CD14-positive monocyte (primary cell): ENCODE measurements around the gene HIPK1. TPM values are rescaled to one million over a fixed set of nuclear protein-coding genes. Genes with fewer than 3 reads are reported as not detected.

Source experiments
- DNase-seq, 3 donors: peaks; one replicate each; pipeline ENCODE4 v3.0.0-alpha.2; 2011 to 2022
- H2AFZ ChIP-seq: 2 replicates; pipeline ENCODE4 v1.6.0; 2012; ENCODE audit warnings: mild to moderate bottlenecking, low read depth, low read length, inconsistent platforms; ENCODE audit not compliant: insufficient read depth, poor library complexity, severe bottlenecking
- H3K27ac ChIP-seq, 2 donors: 1 replicate in 1 of 2; 2 replicates in 1 of 2; pipeline ENCODE4 v1.5.1; 2012 to 2013; ENCODE audit warnings: low read length in 2 of 2, control low read depth in 1 of 2, inconsistent platforms in 1 of 2, low read depth in 1 of 2, mild to moderate bottlenecking in 1 of 2
- H3K27me3 ChIP-seq, 2 donors: one replicate each; pipeline versions ENCODE4 v1.6.0 to v1.6.1; 2011 to 2013; ENCODE audit warnings: low read length in 2 of 2; ENCODE audit not compliant: control insufficient read depth in 2 of 2, insufficient read depth in 2 of 2
- H3K36me3 ChIP-seq, 2 donors: replicated peaks in 1 of 2; 1 replicate in 1 of 2; 2 replicates in 1 of 2; pipeline versions ENCODE4 v1.5.1 to v1.6.1; 2012 to 2013; ENCODE audit warnings: low read length in 2 of 2, control low read depth in 1 of 2, inconsistent platforms in 1 of 2, mild to moderate bottlenecking in 1 of 2; ENCODE audit not compliant: insufficient read depth in 2 of 2, control insufficient read depth in 1 of 2
- H3K4me1 ChIP-seq, 2 donors: 1 replicate in 1 of 2; 2 replicates in 1 of 2; pipeline versions ENCODE4 v1.5.1 to v1.6.1; 2012 to 2013; ENCODE audit warnings: low read length in 2 of 2, control low read depth in 1 of 2, inconsistent platforms in 1 of 2, mild to moderate bottlenecking in 1 of 2, moderate library complexity in 1 of 2; ENCODE audit not compliant: insufficient read depth in 2 of 2, control insufficient read depth in 1 of 2
- H3K4me2 ChIP-seq: replicated peaks from 2 replicates; pipeline ENCODE3; 2012; ENCODE audit warnings: low read length, moderate library complexity, mild to moderate bottlenecking; ENCODE audit not compliant: poor library complexity, severe bottlenecking; ENCODE audit errors: extremely low read depth
- H3K4me3 ChIP-seq, 3 experiments: fragments of 200-600 bp in 1 of 3; sonication (generic) in 1 of 3; replicated peaks in 1 of 3; 1 replicate in 2 of 3; 2 replicates in 1 of 3; pipeline ENCODE4 v1.5.1; 2011 to 2013; ENCODE audit warnings: low read length in 3 of 3, mild to moderate bottlenecking in 3 of 3, control low read depth in 2 of 3, low read depth in 2 of 3, inconsistent platforms in 1 of 3, moderate library complexity in 1 of 3
- H3K79me2 ChIP-seq: 2 replicates; pipeline ENCODE4 v1.6.0; 2012; ENCODE audit warnings: mild to moderate bottlenecking, control low read depth, inconsistent platforms, low read length, moderate library complexity; ENCODE audit not compliant: insufficient read depth
- H3K9ac ChIP-seq: 2 replicates; pipeline ENCODE4 v1.6.0; 2017; ENCODE audit warnings: low read length, mild to moderate bottlenecking; ENCODE audit not compliant: insufficient read depth, poor library complexity, severe bottlenecking
- H3K9me3 ChIP-seq, 2 donors: replicated peaks in 1 of 2; 1 replicate in 1 of 2; 2 replicates in 1 of 2; pipeline versions ENCODE4 v1.5.1 to v1.6.1; 2012 to 2013; ENCODE audit warnings: low read length in 2 of 2, control low read depth in 1 of 2; ENCODE audit not compliant: control insufficient read depth in 1 of 2, insufficient read depth in 1 of 2
- H4K20me1 ChIP-seq: 2 replicates; pipeline ENCODE4 v1.6.0; 2012; ENCODE audit warnings: mild to moderate bottlenecking, low read length, control low read depth, moderate library complexity; ENCODE audit not compliant: insufficient read depth
- H3K27ac Mint-ChIP-seq, 7 donors: one replicate each; pipeline ENCODE4 v1.8.0; 2020; ENCODE audit warnings: mild to moderate bottlenecking in 7 of 7, mixed read lengths in 7 of 7, moderate library complexity in 6 of 7, inconsistent platforms in 2 of 7
- H3K27me3 Mint-ChIP-seq, 3 donors: one replicate each; pipeline ENCODE4 v1.8.0; 2021 to 2022; ENCODE audit warnings: low read depth in 3 of 3, mild to moderate bottlenecking in 3 of 3, mixed read lengths in 3 of 3, moderate library complexity in 3 of 3, inconsistent platforms in 1 of 3
- H3K36me3 Mint-ChIP-seq, 2 donors: one replicate each; pipeline ENCODE4 v1.8.0; 2020; ENCODE audit warnings: mixed read lengths in 2 of 2, inconsistent platforms in 1 of 2, mild to moderate bottlenecking in 1 of 2
- H3K4me1 Mint-ChIP-seq: one replicate; pipeline ENCODE4 v1.8.0; 2020; ENCODE audit warnings: mild to moderate bottlenecking, mixed read lengths
- H3K4me3 Mint-ChIP-seq, 2 donors: one replicate each; pipeline ENCODE4 v1.8.0; 2020; ENCODE audit warnings: mild to moderate bottlenecking in 2 of 2, mixed read lengths in 2 of 2, moderate library complexity in 1 of 2
- H3K9me3 Mint-ChIP-seq, 7 donors: one replicate each; pipeline ENCODE4 v1.8.0; 2020 to 2022; ENCODE audit warnings: mixed read lengths in 7 of 7, mild to moderate bottlenecking in 6 of 7, moderate library complexity in 6 of 7, inconsistent platforms in 2 of 7
- CTCF ChIP-seq: fragments of 200-600 bp; IDR thresholded peaks from one replicate; pipeline ENCODE4 v1.8.0; 2022; ENCODE audit warnings: antibody characterized with exemption, mild to moderate bottlenecking
- WGBS: methylation state at CpG from one replicate; pipeline ENCODE4 v1.1.5; 2013; ENCODE audit warnings: missing lambda C conversion rate; ENCODE audit not compliant: insufficient coverage; 5-methylcytosine and 5-hydroxymethylcytosine counted together
- intact Hi-C, 2 donors: fragments of 100-400 bp; cut with micrococcal nuclease; formaldehyde crosslinking; loops; one replicate each; pipeline versions ENCODE4 v1.15.0 to v1.15.1; 2023
- polyA plus RNA-seq, 3 donors: library from polyadenylated mRNA; depleted of rRNA in 1 of 3; unstranded in 2 of 3; stranded (reverse) in 1 of 3; fragments of 300-500 nt in 2 of 3; fragments of >200 nt in 1 of 3; fragmentation: Illumina TruSeq in 2 of 3; gene quantifications; 1 replicate in 2 of 3; 2 replicates in 1 of 3; pipeline ENCODE4 v1.2.3, GENCODE V29; 2012 to 2021

Gene HIPK1
- polyA plus RNA-seq, 3 donors: 10.1 to 57.2 (median 14.8) TPM

GRCh38 chr1:113881661-113882060 lies 47.5 kb upstream of the HIPK1 start:
- Histone ChIP-seq H3K27me3 (no peaks in the 10 kb centered on the region), H3K27ac (no peak overlapping the region), H3K9ac (no peak overlapping the region), H2AFZ (no peak overlapping the region), H3K4me1 (peaks cover 7 to 29% of the 10 kb centered on the region in 2 donors), H4K20me1 (no peaks in the 10 kb centered on the region), H3K4me2 (no peak overlapping the region), H3K79me2 (no peaks in the 10 kb centered on the region), H3K4me3 (no peak overlapping the region), H3K36me3 (no peaks in the 10 kb centered on the region), H3K9me3 (no peaks in the 10 kb centered on the region)
- WGBS: 92% methylated on average over 2 of the region's 2 CpGs
- H3K27ac Mint-ChIP-seq: peak overlapping the region in 2 of 7 donors; percentile 35 to 37
- peaks cover 0 to 2% (median 0%) of the 10 kb centered on the region in 3 donors for H3K27me3 Mint-ChIP-seq
- H3K9me3 Mint-ChIP-seq: peaks cover 0 to 1% (median 0%) of the 10 kb centered on the region in 7 donors
- TF ChIP-seq CTCF: no peak
- peaks cover 4% of the 10 kb centered on the region in 2 donors for H3K36me3 Mint-ChIP-seq
- peaks cover 38% of the 10 kb centered on the region for H3K4me1 Mint-ChIP-seq
- intact Hi-C loops: no loop called here
- H3K4me3 Mint-ChIP-seq: no peak overlapping the region
- DNase-seq: no peak

DNA sequence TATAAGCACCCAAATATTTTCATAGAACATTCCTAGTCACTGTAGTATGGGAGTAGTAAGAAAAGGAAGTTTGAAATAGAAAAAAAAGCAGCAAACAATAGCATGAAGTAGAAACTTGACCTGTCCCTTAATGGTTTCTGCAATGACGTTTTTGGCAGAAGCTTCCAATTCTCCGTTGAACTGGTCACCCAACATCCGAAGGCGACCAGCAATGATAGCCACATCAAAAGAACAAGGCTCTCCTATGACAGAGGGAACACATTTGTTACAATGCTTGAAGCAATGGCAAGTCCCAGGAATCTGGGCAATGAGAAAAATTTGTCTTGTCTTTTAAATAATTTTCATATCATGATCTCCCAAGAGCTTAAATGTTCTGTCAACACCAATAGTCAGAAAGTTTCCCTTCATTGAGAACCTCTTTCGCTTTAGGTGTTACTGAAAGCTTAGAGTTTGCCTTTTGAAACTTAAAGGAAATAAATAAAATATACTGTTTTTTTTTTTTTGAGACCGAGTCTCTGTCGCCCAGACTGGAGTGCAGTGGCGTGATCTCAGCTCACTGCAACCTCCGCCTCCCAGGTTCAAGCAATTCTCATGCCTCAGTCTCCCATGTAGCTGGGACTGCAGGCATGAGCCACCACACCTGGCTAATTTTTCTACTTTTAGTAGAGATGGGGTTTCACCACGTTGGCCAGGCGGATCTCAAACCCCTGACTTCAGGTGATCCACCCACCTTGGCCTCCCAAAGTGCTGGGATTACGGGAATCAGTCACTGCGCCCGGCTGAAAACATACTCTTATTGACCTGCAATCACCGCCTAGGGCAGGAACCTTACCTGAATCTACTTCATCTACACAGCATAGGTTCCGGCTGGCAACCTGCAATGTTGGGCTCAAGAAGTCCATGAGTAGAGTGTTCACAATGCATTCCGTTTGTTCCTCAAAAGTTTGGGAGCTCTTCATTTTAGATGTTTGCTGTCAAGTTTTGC lies 42.4 kb upstream of the HIPK1 start:
- WGBS: 96% methylated on average over 6 of the region's 17 CpGs
- no peaks in the 10 kb centered on the region for H4K20me1 ChIP-seq
- H3K36me3 ChIP-seq: no peaks in the 10 kb centered on the region
- Mint-ChIP-seq H3K36me3 (peaks cover 4 to 5% of the 10 kb centered on the region in 2 donors), H3K27me3 (peaks cover 0 to 2% (median 0%) of the 10 kb centered on the region in 3 donors), H3K9me3 (peaks cover 0 to 1% (median 0%) of the 10 kb centered on the region in 7 donors), H3K27ac (peak overlapping the region in 1 of 7 donors; percentile 5), H3K4me1 (peaks cover 25% of the 10 kb centered on the region), H3K4me3 (no peak overlapping the region)
- H3K4me2 ChIP-seq: no peak overlapping the region
- H3K4me3 ChIP-seq: no peak overlapping the region
- H3K9me3 ChIP-seq: no peaks in the 10 kb centered on the region
- H3K79me2 ChIP-seq: no peaks in the 10 kb centered on the region
- H2AFZ ChIP-seq: peak overlapping the region; percentile 15
- H3K27me3 ChIP-seq: no peaks in the 10 kb centered on the region
- intact Hi-C loops: loop anchor here in 1 of 2 donors (5.0 kb wide), 1 partner anchor 39 kb away; no protein-coding TSS in a partner anchor
- no peak for DNase-seq
- H3K27ac ChIP-seq: no peak overlapping the region
- no peak for TF ChIP-seq CTCF
- no peak overlapping the region for H3K9ac ChIP-seq
- H3K4me1 ChIP-seq: peaks cover 11 to 28% of the 10 kb centered on the region in 2 donors
